ENCODE results near the gene SLC6A3. TPM values are rescaled to one million over a fixed set of nuclear protein-coding genes. Genes with fewer than 3 reads are reported as not detected.
A peak's percentile ranks its signal among the peaks of the same experiment; 100 is the strongest.

SLC6A3 gene
- total and polyA plus RNA-seq, 2 of the 13 experiments (the other 11 are each of a cell fraction or from before 2014, with no cell fraction given) = 0.01 TPM; not detected in 1

GRCh38 chr5:1380011-1380817, 65.0 kb downstream of the SLC6A3 start (continued):
- TF ChIP-seq, protein P1, sequence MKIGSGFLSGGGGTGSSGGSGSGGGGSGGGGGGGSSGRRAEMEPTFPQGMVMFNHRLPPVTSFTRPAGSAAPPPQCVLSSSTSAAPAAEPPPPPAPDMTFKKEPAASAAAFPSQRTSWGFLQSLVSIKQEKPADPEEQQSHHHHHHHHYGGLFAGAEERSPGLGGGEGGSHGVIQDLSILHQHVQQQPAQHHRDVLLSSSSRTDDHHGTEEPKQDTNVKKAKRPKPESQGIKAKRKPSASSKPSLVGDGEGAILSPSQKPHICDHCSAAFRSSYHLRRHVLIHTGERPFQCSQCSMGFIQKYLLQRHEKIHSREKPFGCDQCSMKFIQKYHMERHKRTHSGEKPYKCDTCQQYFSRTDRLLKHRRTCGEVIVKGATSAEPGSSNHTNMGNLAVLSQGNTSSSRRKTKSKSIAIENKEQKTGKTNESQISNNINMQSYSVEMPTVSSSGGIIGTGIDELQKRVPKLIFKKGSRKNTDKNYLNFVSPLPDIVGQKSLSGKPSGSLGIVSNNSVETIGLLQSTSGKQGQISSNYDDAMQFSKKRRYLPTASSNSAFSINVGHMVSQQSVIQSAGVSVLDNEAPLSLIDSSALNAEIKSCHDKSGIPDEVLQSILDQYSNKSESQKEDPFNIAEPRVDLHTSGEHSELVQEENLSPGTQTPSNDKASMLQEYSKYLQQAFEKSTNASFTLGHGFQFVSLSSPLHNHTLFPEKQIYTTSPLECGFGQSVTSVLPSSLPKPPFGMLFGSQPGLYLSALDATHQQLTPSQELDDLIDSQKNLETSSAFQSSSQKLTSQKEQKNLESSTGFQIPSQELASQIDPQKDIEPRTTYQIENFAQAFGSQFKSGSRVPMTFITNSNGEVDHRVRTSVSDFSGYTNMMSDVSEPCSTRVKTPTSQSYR (CRISPR knock-in tag; IDR thresholded peaks at IDR 0.05; ENCODE audit: borderline replicate concordance) = no peak
- TF ChIP-seq, protein P2, sequence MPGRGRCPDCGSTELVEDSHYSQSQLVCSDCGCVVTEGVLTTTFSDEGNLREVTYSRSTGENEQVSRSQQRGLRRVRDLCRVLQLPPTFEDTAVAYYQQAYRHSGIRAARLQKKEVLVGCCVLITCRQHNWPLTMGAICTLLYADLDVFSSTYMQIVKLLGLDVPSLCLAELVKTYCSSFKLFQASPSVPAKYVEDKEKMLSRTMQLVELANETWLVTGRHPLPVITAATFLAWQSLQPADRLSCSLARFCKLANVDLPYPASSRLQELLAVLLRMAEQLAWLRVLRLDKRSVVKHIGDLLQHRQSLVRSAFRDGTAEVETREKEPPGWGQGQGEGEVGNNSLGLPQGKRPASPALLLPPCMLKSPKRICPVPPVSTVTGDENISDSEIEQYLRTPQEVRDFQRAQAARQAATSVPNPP (CRISPR knock-in tag; IDR thresholded peaks at IDR 0.05) = no peak
- TF ChIP-seq MAFK (conservative IDR thresholded peaks at IDR 0.05 in 1 of 2, IDR thresholded peaks at IDR 0.05 in 1 of 2; ENCODE audit: low read length in 2 of 2) (0 out of 4 replicates have a peak, but pooled peaks have one; percentile 6 to 14), CBX2 (IDR thresholded peaks at IDR 0.05; ENCODE audit: low read depth, low read length) (no peak), CBX2 (CRISPR knock-in tag; IDR thresholded peaks at IDR 0.05; ENCODE audit: low read depth) (no peak; the same call in 1 of the 2 replicates), NR2F2 (IDR thresholded peaks at IDR 0.05; ENCODE audit: borderline replicate concordance, low read depth) (no peak), NCOR1 (IDR thresholded peaks at IDR 0.05; ENCODE audit: borderline replicate concordance, low read length) (no peak), ZFX (CRISPR knock-in tag; IDR thresholded peaks at IDR 0.05; ENCODE audit: low read depth) (peak; percentile 57), ATM (IDR thresholded peaks at IDR 0.05; ENCODE audit: borderline replicate concordance) (no peak), ZNF33B (CRISPR knock-in tag; IDR thresholded peaks at IDR 0.05) (no peak), CCAR2 (optimal IDR thresholded peaks at IDR 0.05; ENCODE audit: low read depth, low read length) (no peak), DDIT3 (CRISPR knock-in tag; IDR thresholded peaks at IDR 0.05) (no peak), PTBP1 (IDR thresholded peaks at IDR 0.05; ENCODE audit: low read depth, low read length, poor library complexity, severe bottlenecking) (no peak), MXD4 (CRISPR knock-in tag; IDR thresholded peaks at IDR 0.05) (no peak), KLF12 (CRISPR knock-in tag; IDR thresholded peaks at IDR 0.05; ENCODE audit: borderline replicate concordance) (no peak), POLR2A (IDR thresholded peaks at IDR 0.05; ENCODE audit: insufficient read depth in 1 of 2, low read depth in 2 of 2, low read length in 2 of 2) (no peak), HINFP (CRISPR knock-in tag; IDR thresholded peaks at IDR 0.05; ENCODE audit: low read depth) (no peak), ZNF136 (CRISPR knock-in tag; IDR thresholded peaks at IDR 0.05; ENCODE audit: low read depth) (no peak), HCFC1 (IDR thresholded peaks at IDR 0.05; ENCODE audit: low read depth, low read length) (no peak), MXD3 (CRISPR knock-in tag; IDR thresholded peaks at IDR 0.05) (no peak), SMARCC2 (IDR thresholded peaks at IDR 0.05) (no peak)
- TF ChIP-seq, protein P3, sequence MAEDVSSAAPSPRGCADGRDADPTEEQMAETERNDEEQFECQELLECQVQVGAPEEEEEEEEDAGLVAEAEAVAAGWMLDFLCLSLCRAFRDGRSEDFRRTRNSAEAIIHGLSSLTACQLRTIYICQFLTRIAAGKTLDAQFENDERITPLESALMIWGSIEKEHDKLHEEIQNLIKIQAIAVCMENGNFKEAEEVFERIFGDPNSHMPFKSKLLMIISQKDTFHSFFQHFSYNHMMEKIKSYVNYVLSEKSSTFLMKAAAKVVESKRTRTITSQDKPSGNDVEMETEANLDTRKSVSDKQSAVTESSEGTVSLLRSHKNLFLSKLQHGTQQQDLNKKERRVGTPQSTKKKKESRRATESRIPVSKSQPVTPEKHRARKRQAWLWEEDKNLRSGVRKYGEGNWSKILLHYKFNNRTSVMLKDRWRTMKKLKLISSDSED (CRISPR knock-in tag; IDR thresholded peaks at IDR 0.05) = no peak
